Panc1 (cell line): ENCODE data around the gene PSMA3. TPM values are rescaled to one million over a fixed set of nuclear protein-coding genes. Genes with fewer than 3 reads are reported as not detected.
A peak's percentile ranks its signal among the peaks of the same experiment; 100 is the strongest.

Experiments
- ATAC-seq: fragments of 200-7000 bp; cut with Tn5 transposase; 2 replicates; pipeline ENCODE4 v1.9.1; 2020; ENCODE audit warnings: mild to moderate bottlenecking, moderate library complexity
- BruUV-seq: library from RNA; stranded (reverse); fragments of 400-500 nt; replicated peaks from 2 replicates; lab custom pipeline; 2021; lab: Mats Ljungman, UMichigan
- CTCF ChIA-PET: fragments of 300-600 bp; sonication (Branson Sonifier 250); formaldehyde crosslinking; loops from one replicate; lab custom pipeline; 2022; ENCODE audit warnings: antibody characterized with exemption; lab: Charles Lee
- POLR2A ChIA-PET: fragments of 300-600 bp; sonication (Branson Sonifier 250); formaldehyde crosslinking; loops from one replicate; lab custom pipeline; 2022; ENCODE audit warnings: antibody characterized with exemption; lab: Charles Lee
- DNase-seq: peaks from one replicate; pipeline ENCODE4 v3.0.0-alpha.2; 2010; ENCODE audit warnings: low read depth, low spot score
- H3K27ac ChIP-seq: 2 replicates; pipeline ENCODE4 v1.5.1; 2011; ENCODE audit warnings: mild to moderate bottlenecking, low read length, inconsistent platforms
- H3K27me3 ChIP-seq: fragments of 200-500 bp; sonication (Bioruptor generic); 2 replicates; pipeline ENCODE4 v1.6.0; 2014; ENCODE audit warnings: low read length, inconsistent platforms; ENCODE audit not compliant: control insufficient read depth, insufficient read depth
- H3K36me3 ChIP-seq: fragments of 200-500 bp; sonication (Bioruptor generic); 2 replicates; pipeline ENCODE4 v1.5.1; 2014; ENCODE audit warnings: inconsistent platforms, mild to moderate bottlenecking, low read length, moderate library complexity; ENCODE audit not compliant: control insufficient read depth, insufficient read depth
- H3K4me1 ChIP-seq: 2 replicates; pipeline ENCODE4 v1.5.1; 2011; ENCODE audit warnings: inconsistent platforms, mild to moderate bottlenecking, low read length, moderate library complexity; ENCODE audit not compliant: control insufficient read depth, insufficient read depth
- H3K4me3 ChIP-seq, 2 experiments: 2 replicates each; pipeline ENCODE4 v1.5.1; 2011 to 2012; ENCODE audit warnings: low read depth in 2 of 2, low read length in 2 of 2, mild to moderate bottlenecking in 2 of 2, inconsistent platforms in 1 of 2, moderate library complexity in 1 of 2
- H3K9me3 ChIP-seq: fragments of 200-500 bp; sonication (Bioruptor generic); 2 replicates; pipeline ENCODE4 v1.5.1; 2014; ENCODE audit warnings: low read depth, mild to moderate bottlenecking, inconsistent platforms, low read length, moderate library complexity; ENCODE audit not compliant: control insufficient read depth, insufficient read depth
- CTCF ChIP-seq: fragments of 450-650 bp; IDR thresholded peaks from 2 replicates; pipeline ENCODE4 v1.5.1; 2017; ENCODE audit warnings: mild to moderate bottlenecking
- POLR2AphosphoS5 ChIP-seq: IDR thresholded peaks from 2 replicates; pipeline ENCODE4 v1.6.1; 2012; ENCODE audit warnings: mild to moderate bottlenecking, low read depth, low read length, moderate library complexity
- SIN3A ChIP-seq: IDR thresholded peaks from 2 replicates; pipeline ENCODE4 v1.6.1; 2012; ENCODE audit warnings: low read depth, mild to moderate bottlenecking, low read length, moderate library complexity, borderline replicate concordance; ENCODE audit not compliant: insufficient read depth
- TCF7L2 ChIP-seq: IDR thresholded peaks from 2 replicates; pipeline ENCODE4 v1.6.1; 2011; ENCODE audit warnings: mild to moderate bottlenecking, low read depth, low read length, inconsistent platforms
- in situ Hi-C: cut with HindIII; loops from 2 replicates; pipeline ENCODE4 v1.10.0; 2016; ENCODE audit warnings: low sequenced_read_pairs, low pct_unique_long_range_greater_than_20kb
- intact Hi-C: fragments of 100-400 bp; cut with micrococcal nuclease; formaldehyde crosslinking; loops from one replicate; pipeline ENCODE4 v1.10.0; 2022; ENCODE audit not compliant: unreplicated experiment
- total RNA-seq: library from RNA; stranded (reverse); gene quantifications from one replicate; pipeline ENCODE4 v1.2.1, GENCODE V29; 2021; ENCODE audit not compliant: unreplicated experiment
- TF ChIP-seq, protein P1 (sequence below), 2 experiments: IDR thresholded peaks; 2 replicates each; pipeline ENCODE4 v1.6.1; 2011 to 2012; ENCODE audit warnings: low read depth in 2 of 2, control low read depth in 1 of 2, low read length in 1 of 2, mild to moderate bottlenecking in 1 of 2, moderate library complexity in 1 of 2; ENCODE audit not compliant: insufficient read depth in 1 of 2

PSMA3 gene
- total RNA-seq, 1 experiment from 2014 or later = 159 TPM

- peak within 1 kb of the TSS; percentile 93 for H3K27ac ChIP-seq
- ATAC-seq = peak; percentile 39
- H3K36me3 ChIP-seq = peaks cover 18% of the 10 kb centered on the region
- peaks cover 7% of the 10 kb centered on the region; the same call in 1 of the 2 replicates for H3K4me1 ChIP-seq
- no peak for DNase-seq
- H3K9me3 ChIP-seq = no peaks in the 10 kb centered on the region
- POLR2A ChIA-PET = interaction anchor here (0.8 kb wide), 1 partner anchor 27 kb away, joined by 18 read pairs; no protein-coding TSS in a partner anchor
- H3K4me3 ChIP-seq = peak within 1 kb of the TSS; percentile 99
- no peaks in the 10 kb centered on the region for H3K27me3 ChIP-seq
- intact Hi-C loops (no loop called here), in situ Hi-C loops (no loop called here)
- CTCF ChIA-PET = interaction anchor here (0.6 kb wide), 1 partner anchor 24 kb away, joined by 6 read pairs; no protein-coding TSS in a partner anchor
- BruUV-seq = no TSS peak
- TF ChIP-seq TCF7L2 (no peak), POLR2AphosphoS5 (no peak), SIN3A (peak; percentile 68; the same call in 1 of the 2 replicates), CTCF (no peak)
- TF ChIP-seq, protein P1, sequence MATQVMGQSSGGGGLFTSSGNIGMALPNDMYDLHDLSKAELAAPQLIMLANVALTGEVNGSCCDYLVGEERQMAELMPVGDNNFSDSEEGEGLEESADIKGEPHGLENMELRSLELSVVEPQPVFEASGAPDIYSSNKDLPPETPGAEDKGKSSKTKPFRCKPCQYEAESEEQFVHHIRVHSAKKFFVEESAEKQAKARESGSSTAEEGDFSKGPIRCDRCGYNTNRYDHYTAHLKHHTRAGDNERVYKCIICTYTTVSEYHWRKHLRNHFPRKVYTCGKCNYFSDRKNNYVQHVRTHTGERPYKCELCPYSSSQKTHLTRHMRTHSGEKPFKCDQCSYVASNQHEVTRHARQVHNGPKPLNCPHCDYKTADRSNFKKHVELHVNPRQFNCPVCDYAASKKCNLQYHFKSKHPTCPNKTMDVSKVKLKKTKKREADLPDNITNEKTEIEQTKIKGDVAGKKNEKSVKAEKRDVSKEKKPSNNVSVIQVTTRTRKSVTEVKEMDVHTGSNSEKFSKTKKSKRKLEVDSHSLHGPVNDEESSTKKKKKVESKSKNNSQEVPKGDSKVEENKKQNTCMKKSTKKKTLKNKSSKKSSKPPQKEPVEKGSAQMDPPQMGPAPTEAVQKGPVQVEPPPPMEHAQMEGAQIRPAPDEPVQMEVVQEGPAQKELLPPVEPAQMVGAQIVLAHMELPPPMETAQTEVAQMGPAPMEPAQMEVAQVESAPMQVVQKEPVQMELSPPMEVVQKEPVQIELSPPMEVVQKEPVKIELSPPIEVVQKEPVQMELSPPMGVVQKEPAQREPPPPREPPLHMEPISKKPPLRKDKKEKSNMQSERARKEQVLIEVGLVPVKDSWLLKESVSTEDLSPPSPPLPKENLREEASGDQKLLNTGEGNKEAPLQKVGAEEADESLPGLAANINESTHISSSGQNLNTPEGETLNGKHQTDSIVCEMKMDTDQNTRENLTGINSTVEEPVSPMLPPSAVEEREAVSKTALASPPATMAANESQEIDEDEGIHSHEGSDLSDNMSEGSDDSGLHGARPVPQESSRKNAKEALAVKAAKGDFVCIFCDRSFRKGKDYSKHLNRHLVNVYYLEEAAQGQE (IDR thresholded peaks at IDR 0.05; ENCODE audit: insufficient read depth in 1 of 2, low read depth in 2 of 2, low read length in 1 of 2) = no peak
These were observed 54.1 kb downstream of the PSMA3 start, which contains the start of gene ARID4A for GRCh38 chr14:58298477-58299400. TSS of gene ARID4A (plus strand) at chr14:58298555. CDS start at chr14:58299855, 1,300 bp downstream.

DNA sequence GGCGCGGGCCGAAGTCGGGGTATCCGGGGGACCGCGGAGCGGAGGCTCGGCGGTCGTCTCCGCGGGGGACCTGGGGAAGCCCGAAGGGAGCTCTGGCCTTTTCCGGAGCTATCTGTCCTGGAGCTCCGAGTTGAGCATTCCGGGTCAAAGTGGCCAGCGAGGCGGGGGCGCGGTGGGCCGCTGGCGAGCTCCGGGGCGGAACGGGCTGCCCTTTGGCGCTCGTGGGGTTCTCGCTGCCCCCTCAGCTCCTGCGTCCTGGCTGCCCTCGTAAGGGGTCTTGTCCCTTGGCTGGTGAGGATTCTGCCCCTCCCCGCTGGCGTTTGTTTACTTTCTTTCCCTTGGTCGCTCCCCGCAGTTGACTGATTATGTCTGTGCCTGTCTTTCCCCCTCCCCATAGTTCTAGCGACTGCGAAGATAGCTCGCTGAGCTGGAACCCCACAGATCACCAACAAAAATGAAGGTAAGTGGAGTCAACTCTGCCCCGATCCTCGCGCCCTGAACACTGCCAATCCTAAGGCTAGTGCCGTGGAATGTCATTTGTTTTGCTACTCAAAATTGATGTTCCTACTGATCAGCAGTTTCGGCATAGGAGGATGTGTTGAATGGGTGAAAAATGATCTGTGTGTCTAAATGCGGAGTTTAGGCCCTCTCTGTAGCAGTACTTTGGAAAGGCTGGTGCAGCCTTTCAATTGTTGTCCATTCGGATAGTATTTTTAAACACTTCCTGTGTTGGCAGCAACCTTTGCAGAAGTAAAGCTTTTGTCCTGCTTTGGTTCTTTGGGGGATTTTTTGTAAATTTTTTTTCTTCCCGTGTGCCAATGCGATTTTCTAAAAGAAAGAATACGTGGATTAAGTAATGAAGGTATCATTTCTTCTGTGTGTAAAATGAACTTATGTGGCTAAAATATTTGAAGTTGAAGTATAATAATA is 55.0 kb downstream of the PSMA3 start:
- in situ Hi-C loops = no loop called here
- no peaks in the 10 kb centered on the region for H3K9me3 ChIP-seq
- ATAC-seq (no peak), DNase-seq (no peak)
- ChIA-PET CTCF (no interaction called here), POLR2A (no interaction called here)
- intact Hi-C loops = no loop called here
- H3K4me3 ChIP-seq = peak overlapping the region; percentile 86 to 99
- H3K27ac ChIP-seq = peak overlapping the region; percentile 80
- TF ChIP-seq, protein P1 (IDR thresholded peaks at IDR 0.05; ENCODE audit: insufficient read depth in 1 of 2, low read depth in 2 of 2, low read length in 1 of 2) = no peak
- TF ChIP-seq SIN3A = 0 out of 2 replicates have a peak, but pooled peaks have one; percentile 33
- BruUV-seq = no TSS peak
- H3K36me3 ChIP-seq = peaks cover 15% of the 10 kb centered on the region
- peaks cover 7% of the 10 kb centered on the region; the same call in 1 of the 2 replicates for H3K4me1 ChIP-seq
- H3K27me3 ChIP-seq = no peaks in the 10 kb centered on the region
